WTC11 (cell line): ENCODE results near the gene MRPL41. TPM values are rescaled to one million over a fixed set of nuclear protein-coding genes. Genes with fewer than 3 reads are reported as not detected.

Source experiments
- ATAC-seq: fragments of 200-7000 bp; cut with Tn5 transposase; 2 replicates; pipeline ENCODE4 v1.10.0; 2021; ENCODE audit warnings: mild to moderate bottlenecking, moderate library complexity
- CTCF ChIA-PET: fragments of 300-600 bp; sonication (Branson Sonifier 250); formaldehyde crosslinking; loops from one replicate; lab custom pipeline; 2021; ENCODE audit warnings: antibody characterized with exemption; lab: Charles Lee
- POLR2A ChIA-PET: fragments of 350-600 bp; sonication (Branson Sonifier 250); formaldehyde crosslinking; loops from one replicate; lab custom pipeline; 2021; ENCODE audit warnings: antibody characterized with exemption; lab: Charles Lee
- DNase-seq: peaks from one replicate; pipeline ENCODE4 v3.0.0; 2021; ENCODE audit warnings: low spot score
- H3K27ac Mint-ChIP-seq: 2 replicates; pipeline ENCODE4 v1.8.0; 2021; ENCODE audit warnings: mixed read lengths
- H3K27me3 Mint-ChIP-seq: 2 replicates; pipeline ENCODE4 v1.8.0; 2021; ENCODE audit warnings: low read depth, mild to moderate bottlenecking, moderate library complexity, mixed read lengths
- H3K36me3 Mint-ChIP-seq: 2 replicates; pipeline ENCODE4 v1.8.0; 2021; ENCODE audit warnings: mixed read lengths
- H3K4me1 Mint-ChIP-seq: 2 replicates; pipeline ENCODE4 v1.8.0; 2022; ENCODE audit warnings: mixed read lengths
- H3K4me3 Mint-ChIP-seq: 2 replicates; pipeline ENCODE4 v1.8.0; 2021; ENCODE audit warnings: mild to moderate bottlenecking, moderate library complexity, mixed read lengths
- H3K9me3 Mint-ChIP-seq: 2 replicates; pipeline ENCODE4 v1.8.0; 2021; ENCODE audit warnings: mixed read lengths
- CTCF ChIP-seq: fragments of 200-600 bp; IDR thresholded peaks from 2 replicates; pipeline ENCODE4 v1.8.0; 2022; ENCODE audit warnings: antibody characterized with exemption
- E2F1 ChIP-seq: sonication (generic); formaldehyde crosslinking; IDR thresholded peaks from 2 replicates; pipeline ENCODE4 v1.8.0; 2022; ENCODE audit warnings: mild to moderate bottlenecking, missing genetic modification reagents
- ETV6 ChIP-seq: sonication (generic); formaldehyde crosslinking; IDR thresholded peaks from 2 replicates; pipeline ENCODE4 v1.8.1; 2022; ENCODE audit warnings: mild to moderate bottlenecking, missing genetic modification reagents
- FOXK1 ChIP-seq: sonication (generic); formaldehyde crosslinking; IDR thresholded peaks from 2 replicates; pipeline ENCODE4 v1.8.0; 2022; ENCODE audit warnings: mild to moderate bottlenecking, moderate library complexity, missing genetic modification reagents
- KAT7 ChIP-seq: sonication (generic); formaldehyde crosslinking; IDR thresholded peaks from 2 replicates; pipeline ENCODE4 v1.8.1; 2023; ENCODE audit warnings: missing genetic modification reagents, mild to moderate bottlenecking, borderline replicate concordance
- MLX ChIP-seq: sonication (generic); formaldehyde crosslinking; IDR thresholded peaks from 2 replicates; pipeline ENCODE4 v1.8.1; 2023; ENCODE audit warnings: mild to moderate bottlenecking, missing genetic modification reagents, moderate library complexity
- NFE2L1 ChIP-seq: sonication (generic); formaldehyde crosslinking; IDR thresholded peaks from 2 replicates; pipeline ENCODE4 v1.8.1; 2023; ENCODE audit warnings: missing genetic modification reagents
- NFYB ChIP-seq: sonication (generic); formaldehyde crosslinking; conservative IDR thresholded peaks from 2 replicates; pipeline ENCODE4 v1.8.0; 2022; ENCODE audit warnings: low read depth, missing genetic modification reagents
- NR3C1 ChIP-seq: sonication (generic); formaldehyde crosslinking; conservative IDR thresholded peaks from 2 replicates; pipeline ENCODE4 v1.8.1; 2023; ENCODE audit warnings: low read depth, mild to moderate bottlenecking, missing genetic modification reagents
- OVOL2 ChIP-seq: fragments of 250-450 bp; sonication (Bioruptor Pico); IDR thresholded peaks from 2 replicates; pipeline ENCODE4 v1.9.0; 2021; ENCODE audit warnings: mild to moderate bottlenecking, borderline replicate concordance
- PRRX2 ChIP-seq: fragments of 250-450 bp; sonication (Bioruptor Pico); IDR thresholded peaks from 2 replicates; pipeline ENCODE4 v1.8.0; 2021; ENCODE audit warnings: mild to moderate bottlenecking
- RORB ChIP-seq: fragments of 250-450 bp; sonication (Bioruptor Pico); IDR thresholded peaks from 2 replicates; pipeline ENCODE4 v1.9.0; 2021; ENCODE audit warnings: mild to moderate bottlenecking
- SP1 ChIP-seq: sonication (generic); formaldehyde crosslinking; conservative IDR thresholded peaks from 2 replicates; pipeline ENCODE4 v1.8.1; 2022; ENCODE audit warnings: missing genetic modification reagents
- TCF7 ChIP-seq: sonication (generic); formaldehyde crosslinking; IDR thresholded peaks from 2 replicates; pipeline ENCODE4 v1.8.0; 2022; ENCODE audit warnings: mild to moderate bottlenecking, low read depth, missing genetic modification reagents, moderate library complexity
- TP53 ChIP-seq: sonication (generic); formaldehyde crosslinking; IDR thresholded peaks from 2 replicates; pipeline ENCODE4 v1.8.1; 2023; ENCODE audit warnings: mild to moderate bottlenecking, missing genetic modification reagents
- USF1 ChIP-seq: sonication (generic); formaldehyde crosslinking; IDR thresholded peaks from 2 replicates; pipeline ENCODE4 v1.8.0; 2022; ENCODE audit warnings: mild to moderate bottlenecking, missing genetic modification reagents
- ZNF396 ChIP-seq: fragments of 250-450 bp; sonication (Bioruptor Pico); IDR thresholded peaks from 2 replicates; pipeline ENCODE4 v1.8.0; 2021; ENCODE audit warnings: mild to moderate bottlenecking, moderate library complexity, borderline replicate concordance
- ZNF423 ChIP-seq: fragments of 250-450 bp; sonication (Bioruptor Pico); IDR thresholded peaks from 2 replicates; pipeline ENCODE4 v2.1.2; 2022; ENCODE audit warnings: mild to moderate bottlenecking, moderate library complexity
- ZNF425 ChIP-seq: fragments of 250-450 bp; sonication (Bioruptor Pico); conservative IDR thresholded peaks from 2 replicates; pipeline ENCODE4 v1.9.0; 2021; ENCODE audit warnings: mild to moderate bottlenecking
- ZNF512 ChIP-seq: sonication (generic); formaldehyde crosslinking; IDR thresholded peaks from 2 replicates; pipeline ENCODE4 v1.8.1; 2022; ENCODE audit warnings: missing genetic modification reagents, borderline replicate concordance
- total RNA-seq: library from RNA; stranded (reverse); gene quantifications from 3 replicates; pipeline ENCODE4 v1.2.3, GENCODE V29; 2021
- TF ChIP-seq, protein P1 (sequence below): sonication (generic); formaldehyde crosslinking; IDR thresholded peaks from 2 replicates; pipeline ENCODE4 v1.8.0; 2022; ENCODE audit warnings: mild to moderate bottlenecking, missing genetic modification reagents
- TF ChIP-seq, protein P2 (sequence below): sonication (generic); formaldehyde crosslinking; IDR thresholded peaks from 2 replicates; pipeline ENCODE4 v1.8.0; 2023; ENCODE audit warnings: missing genetic modification reagents
- TF ChIP-seq, protein P3 (sequence below): sonication (generic); formaldehyde crosslinking; IDR thresholded peaks from 2 replicates; pipeline ENCODE4 v1.8.1; 2022; ENCODE audit warnings: mild to moderate bottlenecking, moderate library complexity, missing genetic modification reagents

MRPL41 gene
- total RNA-seq, 1 experiment from 2014 or later, result 70.1 TPM

DNA sequence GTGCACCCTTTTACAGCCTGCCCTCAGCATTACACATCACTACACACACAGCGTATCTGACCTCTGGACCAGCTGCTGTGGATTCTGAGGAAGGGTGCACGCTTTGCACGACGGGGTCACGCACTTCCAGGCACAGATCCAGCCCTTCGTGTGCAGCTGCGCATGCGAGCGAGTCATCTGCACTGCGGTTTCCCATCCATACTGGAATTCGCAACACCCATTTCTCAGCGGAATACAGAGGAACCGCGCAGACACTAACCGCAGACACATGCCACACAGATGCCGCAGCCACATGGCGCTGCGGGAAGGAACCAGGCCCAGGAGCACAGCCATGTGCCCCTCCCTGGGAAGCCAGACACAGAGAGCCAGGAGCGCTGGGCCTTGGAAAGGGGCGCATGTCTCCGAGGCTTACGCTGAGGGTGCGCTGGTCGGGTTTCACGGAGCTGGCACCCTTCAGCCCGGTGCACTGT, 44.9 kb upstream of the MRPL41 start:
- DNase-seq, result no peak
- Mint-ChIP-seq H3K27ac (no peak overlapping the region), H3K9me3 (peaks cover 41% of the 10 kb centered on the region), H3K36me3 (peaks cover 19% of the 10 kb centered on the region), H3K4me3 (no peak overlapping the region), H3K27me3 (peaks cover 11% of the 10 kb centered on the region), H3K4me1 (no peaks in the 10 kb centered on the region)
- ChIA-PET CTCF (no interaction called here), POLR2A (no interaction called here)
- no peak for ATAC-seq
- no peak for TF ChIP-seq CTCF
- no peak for TF ChIP-seq NR3C1 (CRISPR knock-in tag)
- TF ChIP-seq, protein P1, sequence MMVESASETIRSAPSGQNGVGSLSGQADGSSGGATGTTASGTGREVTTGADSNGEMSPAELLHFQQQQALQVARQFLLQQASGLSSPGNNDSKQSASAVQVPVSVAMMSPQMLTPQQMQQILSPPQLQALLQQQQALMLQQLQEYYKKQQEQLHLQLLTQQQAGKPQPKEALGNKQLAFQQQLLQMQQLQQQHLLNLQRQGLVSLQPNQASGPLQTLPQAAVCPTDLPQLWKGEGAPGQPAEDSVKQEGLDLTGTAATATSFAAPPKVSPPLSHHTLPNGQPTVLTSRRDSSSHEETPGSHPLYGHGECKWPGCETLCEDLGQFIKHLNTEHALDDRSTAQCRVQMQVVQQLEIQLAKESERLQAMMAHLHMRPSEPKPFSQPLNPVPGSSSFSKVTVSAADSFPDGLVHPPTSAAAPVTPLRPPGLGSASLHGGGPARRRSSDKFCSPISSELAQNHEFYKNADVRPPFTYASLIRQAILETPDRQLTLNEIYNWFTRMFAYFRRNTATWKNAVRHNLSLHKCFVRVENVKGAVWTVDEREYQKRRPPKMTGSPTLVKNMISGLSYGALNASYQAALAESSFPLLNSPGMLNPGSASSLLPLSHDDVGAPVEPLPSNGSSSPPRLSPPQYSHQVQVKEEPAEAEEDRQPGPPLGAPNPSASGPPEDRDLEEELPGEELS (CRISPR knock-in tag), result no peak
- no peak for TF ChIP-seq PRRX2 (CRISPR knock-in tag)
- TF ChIP-seq USF1 (CRISPR knock-in tag), result no peak
- no peak for TF ChIP-seq ETV6
- TF ChIP-seq ZNF512 (CRISPR knock-in tag), result no peak
- TF ChIP-seq ZNF423 (CRISPR knock-in tag), result no peak
- TF ChIP-seq TP53 (CRISPR knock-in tag), result no peak
- no peak for TF ChIP-seq MLX (CRISPR knock-in tag)
- no peak for TF ChIP-seq RORB
- TF ChIP-seq, protein P2, sequence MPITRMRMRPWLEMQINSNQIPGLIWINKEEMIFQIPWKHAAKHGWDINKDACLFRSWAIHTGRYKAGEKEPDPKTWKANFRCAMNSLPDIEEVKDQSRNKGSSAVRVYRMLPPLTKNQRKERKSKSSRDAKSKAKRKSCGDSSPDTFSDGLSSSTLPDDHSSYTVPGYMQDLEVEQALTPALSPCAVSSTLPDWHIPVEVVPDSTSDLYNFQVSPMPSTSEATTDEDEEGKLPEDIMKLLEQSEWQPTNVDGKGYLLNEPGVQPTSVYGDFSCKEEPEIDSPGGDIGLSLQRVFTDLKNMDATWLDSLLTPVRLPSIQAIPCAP (CRISPR knock-in tag), result no peak
- TF ChIP-seq ZNF396, result no peak
- TF ChIP-seq SP1, result no peak

DNA sequence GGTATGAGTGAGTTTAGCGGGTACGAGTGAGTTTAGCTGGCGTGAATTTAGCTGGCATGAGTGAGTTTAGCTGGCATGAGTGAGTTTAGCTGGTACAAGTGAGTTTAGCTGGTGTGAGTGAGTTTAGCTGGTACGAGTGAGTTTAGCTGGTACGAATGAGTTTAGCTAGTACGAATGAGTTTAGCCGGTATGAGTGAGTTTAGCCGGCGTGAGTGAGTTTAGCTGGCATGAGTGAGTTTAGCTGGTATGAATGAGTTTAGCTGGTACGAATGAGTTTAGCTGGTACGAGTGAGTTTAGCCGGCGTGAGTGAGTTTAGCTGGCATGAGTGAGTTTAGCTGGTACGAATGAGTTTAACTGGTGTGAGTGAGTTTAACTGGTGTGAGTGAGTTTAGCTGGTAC, 42.5 kb upstream of the MRPL41 start:
- DNase-seq (no peak), ATAC-seq (no peak)
- TF ChIP-seq FOXK1 (CRISPR knock-in tag), result no peak
- TF ChIP-seq KAT7 (CRISPR knock-in tag), result no peak
- TF ChIP-seq ZNF425, result no peak
- no peak for TF ChIP-seq OVOL2 (CRISPR knock-in tag)
- TF ChIP-seq NFE2L1 (CRISPR knock-in tag), result no peak
- no peak for TF ChIP-seq TCF7 (CRISPR knock-in tag)
- TF ChIP-seq, protein P3, sequence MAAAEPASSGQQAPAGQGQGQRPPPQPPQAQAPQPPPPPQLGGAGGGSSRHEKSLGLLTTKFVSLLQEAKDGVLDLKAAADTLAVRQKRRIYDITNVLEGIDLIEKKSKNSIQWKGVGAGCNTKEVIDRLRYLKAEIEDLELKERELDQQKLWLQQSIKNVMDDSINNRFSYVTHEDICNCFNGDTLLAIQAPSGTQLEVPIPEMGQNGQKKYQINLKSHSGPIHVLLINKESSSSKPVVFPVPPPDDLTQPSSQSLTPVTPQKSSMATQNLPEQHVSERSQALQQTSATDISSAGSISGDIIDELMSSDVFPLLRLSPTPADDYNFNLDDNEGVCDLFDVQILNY (CRISPR knock-in tag), result no peak
- TF ChIP-seq E2F1 (CRISPR knock-in tag), result no peak
- TF ChIP-seq NFYB (CRISPR knock-in tag), result no peak
- Mint-ChIP-seq H3K9me3 (peaks cover 25% of the 10 kb centered on the region), H3K36me3 (0 out of 2 replicates have a peak, but pooled peaks cover 5% of the 10 kb centered on the region), H3K4me1 (no peaks in the 10 kb centered on the region), H3K4me3 (no peak overlapping the region), H3K27me3 (no peaks in the 10 kb centered on the region; the same call in 1 of the 2 replicates), H3K27ac (no peak overlapping the region)
- ChIA-PET POLR2A (no interaction called here), CTCF (interaction anchor here (0.6 to 2.8 kb wide), 16 partner anchors 9 to 543 kb away, joined by 3 to 11 read pairs (median 3); partner anchors contain the start of genes EXD3, MRPL41, NOXA1 and NSMF)
